NCI-H2081 treated with DMSO at 0.1 percent for 48 hours (cell line): ENCODE data around the gene DUS1L.

ENCODE experiments used
- DNase-seq: peaks from one replicate; lab custom pipeline; 2025; lab: John Stamatoyannopoulos, UW

The DUS1L gene

DNA sequence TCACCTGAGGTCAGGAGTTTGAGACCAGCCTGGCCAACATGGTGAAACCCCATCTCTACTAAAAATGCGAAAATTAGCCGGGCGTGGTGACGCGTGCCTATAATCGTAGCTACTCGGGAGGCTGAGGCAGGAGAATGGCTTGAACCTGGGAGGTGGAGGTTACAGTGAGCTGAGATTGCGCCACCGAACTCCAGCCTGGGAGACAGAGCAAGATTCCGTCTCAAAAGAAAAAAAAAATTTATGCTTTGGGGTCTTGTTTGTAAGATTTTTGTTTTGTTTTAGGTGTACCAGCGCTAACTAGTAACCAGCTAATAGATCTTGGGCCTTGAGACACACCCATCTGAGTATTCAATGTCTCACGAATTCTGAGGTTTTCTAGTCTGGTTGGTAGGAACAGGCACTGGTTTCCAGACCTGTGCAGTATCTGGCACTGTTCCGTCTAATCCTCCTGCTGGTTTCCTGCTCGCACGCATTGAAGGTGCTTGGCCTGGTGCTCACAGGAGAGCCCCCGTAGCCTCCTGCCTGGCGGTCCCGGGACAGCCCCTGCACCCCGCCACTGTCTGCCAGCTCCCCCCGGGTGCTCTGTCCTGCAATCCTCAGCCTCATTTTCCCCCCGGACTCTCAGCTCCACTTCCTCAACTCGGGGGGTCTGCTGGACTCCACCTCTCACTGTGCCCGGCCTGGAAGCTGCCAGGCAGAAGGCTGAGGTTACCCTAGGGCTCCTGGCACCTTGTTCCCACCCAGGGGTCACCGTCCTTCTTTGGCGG lies 10.6 kb upstream of the DUS1L start:
- no peak for DNase-seq

DNA sequence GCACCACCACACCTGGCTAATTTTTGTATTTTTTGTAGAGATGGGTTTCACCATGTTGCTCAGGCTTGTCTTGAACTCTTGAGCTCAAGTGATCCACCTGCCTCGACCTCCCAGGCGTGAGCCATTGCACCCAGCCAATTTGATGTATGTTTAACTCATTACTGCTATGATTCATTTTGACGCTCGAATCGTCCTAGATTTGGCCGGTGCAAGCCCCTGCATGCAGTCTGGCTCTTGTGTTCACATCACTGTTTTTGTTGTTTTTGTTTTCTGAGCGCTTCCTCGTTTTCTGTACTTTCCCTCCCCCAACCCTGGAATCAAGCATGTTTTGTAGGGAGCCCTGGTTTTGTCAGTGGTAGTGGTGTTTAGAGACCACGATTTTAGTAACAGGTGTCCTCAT lies 7.8 kb upstream of the DUS1L start:
- DNase-seq, result no peak

- no peak for DNase-seq
Observed at GRCh38 chr17:82072827-82073226, 7.2 kb upstream of the DUS1L start.

GRCh38 chr17:82070611-82071010 lies 5.0 kb upstream of the DUS1L start:
- DNase-seq, result no peak

DNA sequence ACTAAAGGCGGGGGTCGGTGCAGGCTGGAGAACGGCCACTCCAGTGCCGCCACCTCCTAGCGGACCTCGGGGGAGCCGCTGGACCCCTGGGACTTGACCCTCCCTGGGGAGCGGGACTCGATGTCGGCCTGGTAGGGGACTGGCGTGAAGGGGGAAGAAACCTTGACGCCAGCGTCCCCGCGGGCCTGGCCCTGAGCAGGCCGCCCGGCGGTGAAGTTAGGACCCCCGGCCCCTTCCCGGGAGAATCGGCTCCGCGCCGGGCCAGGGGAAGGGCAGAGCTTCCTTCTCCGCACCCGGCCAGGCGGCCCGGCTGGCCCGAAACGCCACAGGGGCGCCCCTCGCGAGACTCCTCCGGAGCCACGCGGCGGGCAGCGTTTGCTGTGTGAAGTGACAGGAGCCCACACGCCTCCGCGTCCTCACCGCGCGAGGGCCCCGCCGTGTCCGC lies 389 bp downstream of the DUS1L start:
- no peak for DNase-seq

DNA sequence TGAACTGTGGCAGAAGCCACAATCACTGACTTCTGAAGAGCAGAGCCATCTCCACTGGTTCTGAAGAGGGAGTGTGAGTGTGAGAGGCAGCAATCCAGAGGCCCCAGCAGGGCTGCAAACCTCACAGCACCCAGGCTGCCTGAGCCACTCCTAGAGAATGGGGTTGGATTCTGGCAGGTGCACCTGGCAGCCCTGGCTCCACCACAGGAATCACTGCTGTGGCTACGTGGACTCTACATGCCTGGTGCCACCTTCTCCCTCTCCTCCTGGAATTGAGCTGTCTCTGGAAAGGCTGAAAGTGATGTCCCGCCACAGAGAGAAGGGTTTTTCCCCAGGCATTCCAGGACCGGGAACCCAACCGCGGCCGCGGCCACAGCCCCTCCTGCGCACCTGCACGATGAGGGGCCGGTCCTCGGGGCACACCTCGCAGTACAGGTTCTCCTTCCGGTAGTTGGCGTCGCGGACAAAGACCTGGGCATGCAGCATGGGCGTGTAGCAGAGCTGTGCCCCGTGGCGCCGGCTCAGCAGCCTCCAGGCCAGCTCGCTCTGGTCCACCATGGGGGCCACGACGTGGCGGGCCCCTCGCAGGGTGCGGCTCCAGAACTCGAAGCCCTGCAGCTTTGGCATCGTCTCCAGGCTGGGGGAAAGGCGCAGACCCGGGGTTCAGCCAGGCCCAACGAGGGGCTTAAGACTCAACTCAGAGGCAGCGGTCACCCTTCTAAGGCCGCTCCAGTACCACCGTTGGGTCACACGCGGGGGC lies 991 bp downstream of the DUS1L start:
- DNase-seq, result no peak

DNA sequence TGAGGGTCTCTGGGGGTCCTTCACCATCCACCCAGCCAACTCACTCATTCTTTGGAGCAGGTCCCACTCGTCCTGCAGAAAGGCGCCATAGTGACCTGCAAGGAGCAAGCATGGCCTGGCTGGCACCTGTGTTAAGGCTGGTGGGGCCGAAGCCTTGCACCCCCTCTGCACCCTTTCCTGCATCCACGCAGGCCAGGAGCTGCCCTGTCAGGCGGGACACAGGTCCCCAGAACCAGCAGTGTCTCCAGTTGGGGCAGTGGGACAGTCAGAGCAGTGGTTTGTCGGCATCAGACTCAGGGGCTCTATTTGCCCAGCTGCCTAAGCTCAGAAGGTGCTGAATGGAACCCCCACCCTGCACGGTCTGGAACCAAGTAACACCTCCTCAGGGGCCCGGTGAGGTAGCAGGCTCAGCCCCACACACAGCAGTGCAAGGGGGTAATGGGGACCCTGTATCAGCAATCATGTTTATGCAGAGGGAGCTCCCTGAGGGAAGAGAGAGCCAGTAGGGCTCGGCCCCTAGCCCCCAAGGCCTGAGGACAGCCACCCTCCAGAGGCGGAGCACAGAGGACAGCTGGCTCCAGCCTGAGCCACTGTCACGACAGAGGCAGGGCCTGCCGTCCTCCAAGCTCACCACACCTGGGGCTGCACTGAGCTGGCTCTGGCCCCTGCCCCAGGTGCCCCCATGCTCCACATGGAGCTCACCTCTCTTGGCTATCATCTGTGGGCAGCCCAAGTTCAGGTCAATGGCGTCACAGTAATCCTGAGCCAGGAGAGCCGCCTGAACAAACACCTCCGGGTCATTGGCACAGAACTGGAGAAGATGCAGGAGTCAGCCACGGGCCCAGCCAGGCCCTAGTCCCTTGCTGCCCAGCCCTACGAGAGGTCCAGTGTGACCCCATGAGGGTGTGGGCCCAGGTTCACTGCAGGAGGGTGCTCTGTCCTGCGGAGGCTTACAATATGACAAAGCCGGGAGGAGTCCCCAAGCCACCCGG lies 1.9 kb downstream of the DUS1L start:
- no peak for DNase-seq

DNA sequence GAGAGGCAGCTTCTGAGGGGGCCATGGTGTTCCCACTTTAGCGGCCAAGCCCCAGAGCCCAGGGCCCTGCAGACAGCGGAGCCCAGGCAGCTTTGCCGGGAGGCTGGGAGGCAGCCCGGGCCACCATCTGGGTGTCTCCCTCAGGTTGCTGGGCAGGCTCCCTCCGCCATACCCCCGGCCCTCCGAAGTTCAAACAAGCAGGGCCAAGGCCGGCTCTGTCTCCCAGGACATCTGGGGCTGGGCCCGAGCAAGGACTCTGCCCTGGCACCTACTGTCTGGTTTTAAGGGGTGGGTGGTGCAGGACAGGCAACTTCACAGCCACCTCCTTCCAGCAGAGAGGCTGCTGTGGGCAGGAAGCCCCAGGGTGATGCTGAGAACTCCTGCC lies 2.6 kb downstream of the DUS1L start:
- DNase-seq, result no peak

GRCh38 chr17:82062076-82062983 lies 3.3 kb downstream of the DUS1L start:
- DNase-seq, result no peak

- no peak for DNase-seq
Observed at GRCh38 chr17:82061047-82061925, 4.3 kb downstream of the DUS1L start.

- DNase-seq, result no peak
Observed at GRCh38 chr17:82060614-82061013, 5.0 kb downstream of the DUS1L start.

DNA sequence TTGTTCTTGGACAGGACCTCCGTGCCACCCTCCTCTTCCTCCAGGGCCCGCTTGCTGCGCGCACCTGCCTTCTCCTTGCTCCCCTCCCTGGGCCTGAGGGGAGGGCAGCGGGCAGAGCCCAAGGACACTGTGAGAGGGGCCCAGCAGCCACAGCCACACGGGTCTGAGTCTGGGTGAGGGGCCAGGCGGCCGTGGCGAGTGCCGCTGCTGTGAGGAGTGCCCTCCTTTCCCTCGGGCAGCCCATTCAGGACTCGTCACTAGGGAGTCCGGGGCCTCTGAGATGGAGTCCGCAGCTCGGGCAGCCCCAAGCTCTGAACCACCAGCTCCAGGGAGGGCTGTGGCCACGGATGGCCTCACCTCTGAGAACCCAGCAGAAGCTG lies 5.6 kb downstream of the DUS1L start:
- no peak for DNase-seq

GRCh38 chr17:82059272-82060000 lies 6.2 kb downstream of the DUS1L start:
- no peak for DNase-seq

GRCh38 chr17:82058855-82059249 lies 6.8 kb downstream of the DUS1L start:
- no peak for DNase-seq

DNA sequence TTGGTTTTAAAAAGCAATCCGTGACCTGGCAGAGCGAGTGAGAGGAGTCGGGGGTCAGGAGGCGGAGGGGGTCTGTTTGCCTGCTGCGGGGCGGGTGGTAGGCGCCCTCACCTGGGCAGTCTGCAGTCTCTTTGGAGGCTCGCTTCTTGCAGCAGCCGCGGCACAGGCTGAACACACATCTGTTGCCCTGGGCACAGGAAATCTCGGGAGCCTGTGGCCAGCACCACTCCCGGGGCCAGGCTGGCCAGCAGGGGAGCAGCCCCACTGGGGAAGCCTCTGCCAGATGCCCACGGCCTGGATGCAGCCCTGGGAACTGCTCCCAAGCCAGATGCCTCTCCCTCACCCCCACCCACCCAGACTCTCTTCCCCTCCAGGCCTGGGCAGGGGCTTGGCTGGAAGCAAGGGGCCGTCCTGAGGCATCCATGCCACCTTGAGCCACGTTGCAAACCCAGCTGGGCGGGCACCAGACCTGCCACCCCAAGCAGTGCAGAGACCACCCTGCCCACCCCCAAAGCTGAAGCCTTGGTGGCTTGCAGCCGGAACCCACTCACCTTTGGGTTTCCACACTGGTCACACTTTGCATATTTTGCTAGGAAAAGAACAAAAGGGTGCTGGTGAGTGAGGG lies 7.3 kb downstream of the DUS1L start:
- no peak for DNase-seq

DNA sequence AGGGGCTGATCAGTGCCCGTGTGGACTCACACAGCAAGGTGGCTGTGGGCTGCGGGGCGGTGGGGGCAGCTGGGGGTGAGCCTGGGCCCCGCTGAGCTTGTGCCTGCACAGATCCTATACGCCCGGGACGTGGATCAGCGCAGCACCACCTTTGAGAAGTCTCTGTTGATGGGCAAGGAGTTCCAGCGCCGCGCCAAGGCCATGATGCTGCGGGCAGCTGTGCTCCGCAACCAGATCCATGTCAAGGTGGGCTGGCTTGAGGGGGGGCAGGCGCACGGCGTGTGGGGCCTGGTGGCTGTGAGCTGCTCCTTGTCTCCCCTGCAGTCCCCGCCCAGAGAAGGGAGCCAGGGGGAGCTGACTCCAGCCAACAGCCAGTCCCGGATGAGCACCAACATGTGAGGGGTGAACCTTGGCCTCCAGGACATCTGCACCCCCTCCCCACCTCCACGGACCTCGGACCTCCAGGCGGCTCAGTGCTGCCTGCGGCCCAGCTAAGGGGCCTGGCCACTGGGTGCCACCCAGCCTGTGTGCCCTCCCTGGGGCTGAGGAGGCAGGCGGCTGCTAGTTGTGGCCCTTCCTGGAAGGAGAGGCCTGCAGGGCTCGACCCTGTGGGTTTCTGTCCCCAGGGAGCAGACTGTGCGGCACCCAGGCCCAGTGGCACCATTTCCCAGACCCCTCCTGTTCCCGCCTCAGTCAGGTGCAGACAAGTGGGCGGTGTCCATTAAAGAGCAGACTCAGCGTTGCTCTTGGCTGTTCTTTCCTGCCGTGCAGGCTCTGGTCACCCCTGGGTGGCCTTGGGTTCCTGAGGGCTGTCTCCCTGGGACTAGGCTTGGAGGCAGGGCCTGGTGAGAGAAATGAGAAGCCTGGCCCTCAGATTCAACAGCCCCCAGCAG lies 8.6 kb downstream of the DUS1L start:
- DNase-seq, result no peak

DNA sequence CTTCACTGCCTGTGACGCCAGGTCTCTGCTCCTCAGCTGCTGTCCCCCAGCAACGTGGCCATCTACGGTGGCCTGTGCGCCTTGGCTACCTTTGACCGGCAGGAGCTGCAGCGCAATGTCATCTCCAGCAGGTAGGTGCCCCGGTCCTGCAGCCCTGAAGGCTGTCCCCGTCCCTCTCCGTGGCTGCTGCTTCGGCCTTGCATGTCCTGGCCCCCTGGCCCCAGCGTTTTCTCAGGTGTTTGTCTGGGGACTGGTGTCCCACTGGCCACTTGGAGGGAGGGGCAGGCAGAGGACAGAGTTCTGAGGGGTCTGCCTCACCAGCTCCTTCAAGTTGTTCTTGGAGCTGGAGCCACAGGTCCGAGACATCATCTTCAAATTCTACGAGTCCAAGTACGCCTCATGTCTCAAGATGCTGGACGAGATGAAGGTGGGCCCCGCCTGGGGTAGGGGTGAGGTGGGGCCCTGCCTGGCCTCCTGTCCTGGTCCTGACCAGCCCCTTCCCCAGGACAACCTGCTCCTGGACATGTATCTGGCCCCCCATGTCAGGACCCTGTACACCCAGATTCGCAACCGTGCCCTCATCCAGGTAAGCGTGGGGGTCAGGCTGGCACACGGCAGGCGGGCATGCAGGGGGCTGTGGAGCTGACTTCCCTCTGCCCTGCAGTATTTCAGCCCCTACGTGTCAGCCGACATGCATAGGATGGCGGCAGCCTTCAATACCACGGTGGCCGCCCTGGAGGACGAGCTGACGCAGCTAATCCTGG lies 9.5 kb downstream of the DUS1L start:
- no peak for DNase-seq
